ENCODE results near the gene BRK1.
"Not testable (repeated sequence)": the region's sequence is repeated elsewhere in the genome, so short reads cannot be mapped to it uniquely, and the experiment has no call there.

Gene BRK1

DNA sequence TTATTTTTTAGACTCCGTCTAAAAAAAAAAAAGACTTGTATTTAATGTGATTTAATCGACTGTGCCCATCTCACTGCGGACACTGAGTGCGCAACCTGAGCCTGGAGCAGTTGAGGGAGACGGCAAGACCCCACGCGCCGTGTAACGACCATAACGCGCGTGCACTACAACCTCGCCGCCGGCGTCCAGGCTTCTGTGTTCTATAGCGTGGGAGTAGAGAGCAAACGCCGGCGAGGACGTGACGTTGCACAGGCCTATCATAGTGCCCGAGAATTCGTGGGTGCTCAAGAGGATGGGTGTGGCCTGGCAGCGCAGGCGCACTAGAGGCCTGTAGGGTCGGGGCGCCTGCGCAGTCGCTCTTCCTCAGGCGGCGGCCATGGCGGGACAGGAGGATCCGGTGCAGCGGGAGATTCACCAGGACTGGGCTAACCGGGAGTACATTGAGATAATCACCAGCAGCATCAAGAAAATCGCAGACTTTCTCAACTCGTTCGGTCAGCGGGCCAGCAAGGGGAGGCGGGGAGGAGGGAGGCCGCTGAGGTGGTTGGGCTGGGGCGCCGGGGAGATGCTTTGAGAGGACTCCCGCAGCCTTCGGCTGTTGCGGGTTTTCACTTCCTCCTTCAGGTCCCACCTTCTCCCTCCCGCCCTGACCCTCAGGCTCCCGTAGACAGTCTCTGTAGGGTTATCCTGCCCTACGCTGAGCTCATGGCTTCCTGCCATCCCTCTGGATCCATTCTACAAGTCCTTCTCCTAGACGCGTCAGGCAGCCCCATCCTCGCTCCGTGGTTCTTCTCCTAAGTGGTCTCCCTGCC lies at the start of gene BRK1:
TSS of gene BRK1 (plus strand) at position 350 of the 812 bp plus-strand sequence. CDS start at position 377, 27 bp downstream.
- no peaks in the 10 kb centered on the region for H3K9me2 ChIP-seq (replicated peaks; ENCODE audit: insufficient read depth, low read length)
- H3K27ac ChIP-seq (ENCODE audit: low read depth, low read length) = peak within 1 kb of the TSS; percentile 57
- peak within 1 kb of the TSS; percentile 83 for H2AFZ ChIP-seq (ENCODE audit: low read depth, low read length, severe bottlenecking)
- TF ChIP-seq EZH2phosphoT487 (conservative IDR thresholded peaks at IDR 0.05; ENCODE audit: low read length) = no peak
- TF ChIP-seq, protein P1, sequence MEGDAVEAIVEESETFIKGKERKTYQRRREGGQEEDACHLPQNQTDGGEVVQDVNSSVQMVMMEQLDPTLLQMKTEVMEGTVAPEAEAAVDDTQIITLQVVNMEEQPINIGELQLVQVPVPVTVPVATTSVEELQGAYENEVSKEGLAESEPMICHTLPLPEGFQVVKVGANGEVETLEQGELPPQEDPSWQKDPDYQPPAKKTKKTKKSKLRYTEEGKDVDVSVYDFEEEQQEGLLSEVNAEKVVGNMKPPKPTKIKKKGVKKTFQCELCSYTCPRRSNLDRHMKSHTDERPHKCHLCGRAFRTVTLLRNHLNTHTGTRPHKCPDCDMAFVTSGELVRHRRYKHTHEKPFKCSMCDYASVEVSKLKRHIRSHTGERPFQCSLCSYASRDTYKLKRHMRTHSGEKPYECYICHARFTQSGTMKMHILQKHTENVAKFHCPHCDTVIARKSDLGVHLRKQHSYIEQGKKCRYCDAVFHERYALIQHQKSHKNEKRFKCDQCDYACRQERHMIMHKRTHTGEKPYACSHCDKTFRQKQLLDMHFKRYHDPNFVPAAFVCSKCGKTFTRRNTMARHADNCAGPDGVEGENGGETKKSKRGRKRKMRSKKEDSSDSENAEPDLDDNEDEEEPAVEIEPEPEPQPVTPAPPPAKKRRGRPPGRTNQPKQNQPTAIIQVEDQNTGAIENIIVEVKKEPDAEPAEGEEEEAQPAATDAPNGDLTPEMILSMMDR (IDR thresholded peaks at IDR 0.05; ENCODE audit: insufficient read depth, low read length, poor library complexity, severe bottlenecking) = no peak
- H3K9me3 ChIP-seq (ENCODE audit: insufficient read depth, low read length) = no peaks in the 10 kb centered on the region
- H4K20me1 ChIP-seq (ENCODE audit: low read depth, low read length) = no peaks in the 10 kb centered on the region
- peak within 1 kb of the TSS; percentile 65 for H3K4me3 ChIP-seq (ENCODE audit: insufficient read depth, low read length, poor library complexity, severe bottlenecking)
- peaks cover 3% of the 10 kb centered on the region; the same call in 1 of the 2 replicates for H3K36me3 ChIP-seq (ENCODE audit: low read length)
- H3K9ac ChIP-seq (ENCODE audit: low read length) = peak within 1 kb of the TSS; percentile 74
- peak within 1 kb of the TSS; percentile 88 for H3K4me2 ChIP-seq (ENCODE audit: low read depth, low read length, poor library complexity, severe bottlenecking)
- H3K27me3 ChIP-seq (ENCODE audit: low read length) = no peaks in the 10 kb centered on the region
- peaks cover 47% of the 10 kb centered on the region for H3K79me2 ChIP-seq (ENCODE audit: insufficient read depth, low read length)
- H3F3A ChIP-seq (ENCODE audit: insufficient read depth) = no peaks in the 10 kb centered on the region

DNA sequence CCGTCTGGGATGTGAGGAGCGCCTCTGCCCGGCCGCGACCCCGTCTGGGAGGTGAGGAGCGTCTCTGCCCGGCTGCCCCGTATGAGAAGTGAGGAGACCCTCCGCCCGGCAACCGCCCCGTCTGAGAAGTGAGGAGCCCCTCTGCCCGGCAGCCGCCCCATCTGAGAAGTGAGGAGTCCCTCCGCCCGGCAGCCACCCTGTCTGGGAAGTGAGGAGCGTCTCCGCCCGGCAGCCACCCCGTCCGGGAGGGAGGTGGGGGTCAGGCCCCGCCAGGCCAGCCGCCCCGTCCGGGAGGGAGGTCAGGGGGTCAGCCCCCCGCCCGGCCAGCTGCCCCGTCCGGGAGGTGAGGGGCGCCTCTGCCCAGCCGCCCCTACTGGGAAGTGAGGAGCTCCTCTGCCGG lies 45.4 kb upstream of the BRK1 start:
- not testable (repeated sequence) for H3K9ac ChIP-seq (ENCODE audit: low read length); H3K4me3 ChIP-seq (ENCODE audit: insufficient read depth, low read length, poor library complexity, severe bottlenecking); H3K27me3 ChIP-seq (ENCODE audit: low read length); H4K20me1 ChIP-seq (ENCODE audit: low read depth, low read length); H3F3A ChIP-seq (ENCODE audit: insufficient read depth); H3K9me3 ChIP-seq (ENCODE audit: insufficient read depth, low read length); H3K4me2 ChIP-seq (ENCODE audit: low read depth, low read length, poor library complexity, severe bottlenecking); H3K9me2 ChIP-seq (replicated peaks; ENCODE audit: insufficient read depth, low read length); H3K27ac ChIP-seq (ENCODE audit: low read depth, low read length); H3K79me2 ChIP-seq (ENCODE audit: insufficient read depth, low read length); H2AFZ ChIP-seq (ENCODE audit: low read depth, low read length, severe bottlenecking)
- peaks cover 36% of the 10 kb centered on the region for H3K36me3 ChIP-seq (ENCODE audit: low read length)

DNA sequence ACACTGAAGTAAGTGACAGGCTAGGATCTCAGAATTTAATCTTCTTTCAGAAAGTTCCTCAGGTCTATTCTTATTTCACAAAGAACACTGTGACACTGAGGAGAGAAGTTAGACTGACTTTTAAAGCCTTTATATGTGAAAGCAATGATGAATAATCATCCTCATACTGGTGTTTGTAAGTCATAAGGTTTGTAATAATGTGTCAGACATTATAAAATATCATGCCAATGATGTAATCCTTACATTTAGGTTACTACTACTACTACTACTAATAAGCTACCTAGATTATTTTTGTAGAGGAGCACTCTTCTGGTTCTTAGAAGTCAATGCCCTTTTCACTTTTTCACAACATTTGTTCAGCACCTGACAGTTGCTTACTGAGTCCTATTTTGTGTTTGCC lies 40.8 kb upstream of the BRK1 start:
- Histone ChIP-seq H2AFZ (ENCODE audit: low read depth, low read length, severe bottlenecking) (no peak overlapping the region), H3K9me2 (replicated peaks; ENCODE audit: insufficient read depth, low read length) (no peaks in the 10 kb centered on the region), H3F3A (ENCODE audit: insufficient read depth) (peaks cover 4% of the 10 kb centered on the region; the same call in 1 of the 2 replicates), H3K9me3 (ENCODE audit: insufficient read depth, low read length) (no peaks in the 10 kb centered on the region), H3K9ac (ENCODE audit: low read length) (no peak overlapping the region), H3K36me3 (ENCODE audit: low read length) (peaks cover 21% of the 10 kb centered on the region; the same call in 1 of the 2 replicates), H3K27me3 (ENCODE audit: low read length) (no peaks in the 10 kb centered on the region), H3K4me2 (ENCODE audit: low read depth, low read length, poor library complexity, severe bottlenecking) (no peak overlapping the region), H3K79me2 (ENCODE audit: insufficient read depth, low read length) (no peaks in the 10 kb centered on the region), H4K20me1 (ENCODE audit: low read depth, low read length) (no peaks in the 10 kb centered on the region), H3K4me3 (ENCODE audit: insufficient read depth, low read length, poor library complexity, severe bottlenecking) (no peak overlapping the region), H3K27ac (ENCODE audit: low read depth, low read length) (no peak overlapping the region)
- TF ChIP-seq, protein P1 (IDR thresholded peaks at IDR 0.05; ENCODE audit: insufficient read depth, low read length, poor library complexity, severe bottlenecking) = no peak
- no peak for TF ChIP-seq EZH2phosphoT487 (conservative IDR thresholded peaks at IDR 0.05; ENCODE audit: low read length)

DNA sequence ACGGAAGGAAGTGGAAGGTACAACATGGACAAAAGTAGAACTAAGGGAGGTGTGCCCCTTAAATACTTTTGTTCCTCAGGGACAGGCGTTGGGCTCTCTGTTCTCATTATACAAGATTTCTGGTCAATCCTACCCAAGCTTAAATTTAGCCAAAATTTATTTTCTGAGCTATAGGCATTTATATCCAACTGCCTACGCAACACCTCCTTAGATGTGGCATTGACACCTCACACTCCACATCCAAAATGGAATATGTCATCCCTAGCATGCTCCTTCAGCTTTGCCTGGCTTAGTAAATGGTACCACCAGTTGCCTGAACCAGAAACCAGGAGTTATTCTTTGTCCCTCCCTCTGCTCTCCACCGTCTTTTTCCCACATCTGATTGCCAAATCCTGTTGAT lies 33.6 kb upstream of the BRK1 start:
- TF ChIP-seq, protein P1 (IDR thresholded peaks at IDR 0.05; ENCODE audit: insufficient read depth, low read length, poor library complexity, severe bottlenecking) = no peak
- no peak for TF ChIP-seq EZH2phosphoT487 (conservative IDR thresholded peaks at IDR 0.05; ENCODE audit: low read length)
- H3K27me3 ChIP-seq (ENCODE audit: low read length) = no peaks in the 10 kb centered on the region
- H3K9me3 ChIP-seq (ENCODE audit: insufficient read depth, low read length) = no peaks in the 10 kb centered on the region
- no peak overlapping the region for H3K9ac ChIP-seq (ENCODE audit: low read length)
- no peaks in the 10 kb centered on the region for H4K20me1 ChIP-seq (ENCODE audit: low read depth, low read length)
- H2AFZ ChIP-seq (ENCODE audit: low read depth, low read length, severe bottlenecking) = no peak overlapping the region
- H3K4me3 ChIP-seq (ENCODE audit: insufficient read depth, low read length, poor library complexity, severe bottlenecking) = no peak overlapping the region
- no peaks in the 10 kb centered on the region for H3F3A ChIP-seq (ENCODE audit: insufficient read depth)
- no peaks in the 10 kb centered on the region for H3K9me2 ChIP-seq (replicated peaks; ENCODE audit: insufficient read depth, low read length)
- H3K4me2 ChIP-seq (ENCODE audit: low read depth, low read length, poor library complexity, severe bottlenecking) = no peak overlapping the region
- peaks cover 28% of the 10 kb centered on the region for H3K36me3 ChIP-seq (ENCODE audit: low read length)
- no peak overlapping the region for H3K27ac ChIP-seq (ENCODE audit: low read depth, low read length)
- H3K79me2 ChIP-seq (ENCODE audit: insufficient read depth, low read length) = no peaks in the 10 kb centered on the region

All from SU-DHL-6 (cell line).